NCI-H2196 treated with DMSO at 0.1 percent for 48 hours (cell line): ENCODE measurements around the gene SOS2.

ENCODE experiments used
- DNase-seq: peaks from one replicate; lab custom pipeline; 2025; ENCODE audit not compliant: unreplicated experiment; lab: John Stamatoyannopoulos, UW

The SOS2 gene

DNA sequence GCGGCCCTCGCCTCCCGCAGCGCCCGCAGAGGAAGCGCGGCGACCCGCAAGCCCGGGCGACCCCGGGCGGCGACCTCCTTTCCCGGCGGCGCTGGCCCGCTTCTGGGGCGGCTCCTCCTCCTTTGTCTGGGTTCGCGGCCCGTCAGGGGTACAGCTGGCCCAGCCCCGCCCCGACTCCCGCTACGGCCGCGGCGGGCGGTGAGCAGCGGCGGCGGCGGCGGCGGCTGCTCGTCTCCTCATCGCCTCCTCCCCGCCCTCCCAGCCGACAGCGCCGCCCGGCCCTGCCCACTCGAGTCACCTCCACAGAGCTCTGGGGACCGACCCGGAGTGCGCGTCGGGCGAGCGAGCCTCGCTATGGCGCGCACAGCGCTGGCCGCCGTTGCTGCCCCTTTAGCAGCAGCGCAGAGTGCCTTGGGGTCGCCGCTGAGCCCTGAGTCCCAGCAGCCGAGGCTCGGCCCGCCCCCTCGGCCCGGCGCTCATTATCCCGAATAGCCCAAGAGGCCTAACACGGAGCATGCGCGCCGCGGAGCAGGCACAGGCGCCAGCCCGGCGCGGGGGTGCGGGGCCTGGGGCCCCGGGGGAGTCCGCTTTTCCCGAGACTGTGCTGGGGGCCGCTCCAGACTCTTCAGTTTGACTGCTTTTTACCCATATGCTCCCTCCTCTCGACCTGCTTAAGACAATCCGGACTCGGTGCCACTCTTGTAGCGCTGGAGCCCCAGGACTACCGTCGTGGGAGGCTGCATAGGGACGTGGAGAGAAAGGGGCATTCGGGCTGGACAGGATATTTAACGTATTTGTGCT, at the start of gene SOS2:
Gene SOS2, minus strand, starts transcription at position 104 of the 801 bp plus-strand sequence. CDS start 295 bp downstream, outside the sequence.
- peak; percentile 72 for DNase-seq

DNA sequence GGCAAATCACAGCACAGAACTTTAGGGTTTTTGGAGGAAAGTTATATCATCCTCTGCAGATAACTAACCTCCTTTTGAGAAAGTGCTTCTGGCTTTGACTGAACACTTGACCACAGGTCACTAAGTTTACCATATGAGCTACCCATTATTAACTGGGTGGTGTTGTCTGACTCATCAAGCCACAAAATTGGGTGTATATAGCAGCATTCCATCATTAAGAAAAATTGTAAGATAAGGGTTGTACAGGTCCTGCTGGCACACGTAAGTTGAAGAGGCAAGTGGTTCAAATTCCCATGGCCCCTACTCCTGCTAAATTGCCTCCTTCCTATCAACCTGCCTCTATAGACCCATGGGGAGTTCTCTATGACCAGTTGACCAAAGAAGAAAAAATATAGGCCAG, 41.1 kb upstream of the SOS2 start:
- DNase-seq: no peak

DNA sequence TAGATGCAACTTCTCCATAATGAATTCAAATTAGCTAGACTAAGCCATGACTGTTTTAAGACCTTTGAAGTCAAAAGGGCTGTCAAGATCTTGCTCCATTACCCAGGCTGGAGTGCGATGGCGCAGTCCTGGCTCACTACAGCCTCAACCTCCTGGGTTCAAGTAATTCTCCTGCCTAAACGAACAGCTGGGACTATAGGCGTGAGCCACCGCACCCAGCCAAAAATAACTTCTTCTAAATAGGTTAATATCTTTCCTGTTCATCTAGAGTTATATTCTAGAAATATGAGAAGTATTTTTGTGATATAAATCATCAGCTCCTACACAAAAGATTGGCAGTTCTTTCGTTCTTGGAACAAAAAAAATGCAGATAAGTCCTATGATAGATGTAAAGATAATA, 39.6 kb upstream of the SOS2 start:
- no peak for DNase-seq

DNA sequence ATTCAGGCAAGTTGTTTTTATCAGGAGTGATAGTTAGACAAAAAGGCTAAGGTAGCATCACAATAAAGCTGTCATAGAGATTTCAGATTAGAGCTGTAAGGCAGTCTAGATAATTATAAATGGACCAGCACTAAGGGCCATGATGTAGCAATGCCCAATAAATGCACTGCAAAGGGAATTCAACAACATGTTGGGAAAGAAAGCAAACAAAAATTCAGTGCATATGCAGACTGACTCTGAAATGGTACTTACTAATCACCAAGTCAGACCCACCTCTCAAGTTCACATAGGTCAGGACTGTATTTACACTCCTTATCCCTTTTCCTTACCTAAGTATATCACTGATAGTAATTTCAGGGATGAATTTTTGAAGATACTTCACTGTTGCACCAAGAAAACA, 33.7 kb upstream of the SOS2 start:
- DNase-seq: no peak

DNA sequence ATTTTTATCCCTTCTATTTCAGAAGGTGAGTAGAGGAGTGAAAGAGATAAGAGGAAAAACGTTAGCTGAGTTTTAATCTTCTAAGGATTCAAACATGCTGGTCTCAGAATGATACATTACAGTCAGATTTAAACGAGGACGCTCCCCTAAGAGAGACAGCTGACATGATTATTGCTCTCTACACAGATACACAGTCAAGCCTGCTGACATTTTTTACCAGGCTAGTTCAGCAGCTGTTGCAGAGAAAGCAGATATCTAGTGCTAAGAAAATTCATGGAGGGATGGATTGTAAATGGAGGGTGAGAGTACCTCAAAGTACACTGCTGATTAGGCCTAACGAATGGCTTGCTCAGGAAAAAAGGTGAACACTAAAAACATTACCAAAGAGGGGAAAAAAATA, 31.9 kb upstream of the SOS2 start:
- DNase-seq: no peak

DNA sequence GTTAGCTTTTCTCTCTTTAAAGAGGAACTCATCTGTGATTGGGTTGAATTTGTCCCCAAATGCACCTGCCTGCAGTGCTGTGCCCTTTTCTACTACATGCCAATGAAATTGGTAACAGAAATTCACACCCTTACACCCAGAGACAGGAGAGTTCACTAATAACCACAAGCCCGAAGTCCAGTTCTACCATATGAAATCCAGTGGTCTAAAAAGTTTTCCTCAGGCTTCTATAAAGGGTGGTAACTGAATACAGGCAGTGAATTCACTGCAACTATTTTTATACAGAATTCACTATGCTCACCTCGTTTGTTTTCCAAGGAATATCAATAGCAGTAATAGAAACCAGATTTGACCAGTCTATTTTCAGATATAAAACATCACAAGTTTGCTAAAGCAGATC, 31.5 kb upstream of the SOS2 start:
- no peak for DNase-seq

DNA sequence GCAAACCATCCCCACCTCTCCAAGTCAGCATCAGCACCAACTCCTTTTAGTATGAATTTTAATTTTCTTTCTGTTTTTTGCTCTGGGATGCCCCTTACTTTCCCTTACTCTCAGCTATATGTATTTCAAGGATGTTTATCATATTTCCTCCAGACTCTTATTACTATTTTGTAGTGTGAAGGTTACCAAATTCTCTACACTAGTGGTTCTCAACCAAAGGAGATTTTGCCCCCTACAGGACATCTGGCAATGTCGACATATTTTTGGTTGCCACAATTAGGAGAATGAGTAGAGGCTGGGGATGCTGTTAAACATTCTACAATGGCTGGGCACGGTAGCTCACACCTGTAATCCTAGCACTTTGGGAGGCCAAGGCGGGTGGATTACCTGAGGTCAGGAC, 29.1 kb upstream of the SOS2 start:
- DNase-seq: no peak

DNA sequence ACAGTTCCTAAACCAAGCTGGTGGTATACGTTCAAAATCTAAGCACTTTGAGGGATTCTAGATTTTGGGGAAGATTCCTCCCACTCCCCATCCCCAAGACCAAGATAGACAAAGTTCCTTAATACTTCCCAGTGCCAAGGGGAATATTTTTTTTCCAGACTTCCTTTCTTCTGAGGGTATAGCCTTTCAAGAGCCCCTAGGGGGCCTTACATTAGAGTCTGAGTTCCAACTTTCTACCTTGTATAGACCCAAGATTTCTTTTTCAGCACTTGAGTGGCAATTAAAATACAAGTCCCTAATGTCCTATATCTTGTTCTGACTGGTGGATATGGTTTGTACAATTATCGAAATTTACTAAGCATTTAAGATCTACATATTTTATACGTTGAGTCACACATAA, 28.7 kb upstream of the SOS2 start:
- DNase-seq: no peak

DNA sequence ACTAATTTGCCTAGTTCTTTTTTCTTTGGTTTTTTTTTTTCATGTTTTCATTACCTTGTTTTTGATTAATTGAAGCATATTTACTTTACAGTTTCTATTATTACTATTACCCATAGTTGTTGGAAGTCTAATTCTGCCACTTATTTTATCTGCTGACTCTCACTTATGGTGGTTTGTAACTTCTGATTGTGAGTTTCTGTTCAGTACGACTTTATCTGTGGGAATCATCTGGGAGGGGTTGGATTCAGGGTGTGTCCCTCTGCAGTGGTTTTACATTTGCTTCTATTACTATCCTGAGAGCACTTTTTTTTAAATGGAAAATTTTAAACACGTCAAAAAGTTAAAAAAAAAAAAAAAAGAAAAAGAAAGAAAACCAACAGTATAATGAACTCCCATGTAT, 26.4 kb upstream of the SOS2 start:
- DNase-seq: no peak

DNA sequence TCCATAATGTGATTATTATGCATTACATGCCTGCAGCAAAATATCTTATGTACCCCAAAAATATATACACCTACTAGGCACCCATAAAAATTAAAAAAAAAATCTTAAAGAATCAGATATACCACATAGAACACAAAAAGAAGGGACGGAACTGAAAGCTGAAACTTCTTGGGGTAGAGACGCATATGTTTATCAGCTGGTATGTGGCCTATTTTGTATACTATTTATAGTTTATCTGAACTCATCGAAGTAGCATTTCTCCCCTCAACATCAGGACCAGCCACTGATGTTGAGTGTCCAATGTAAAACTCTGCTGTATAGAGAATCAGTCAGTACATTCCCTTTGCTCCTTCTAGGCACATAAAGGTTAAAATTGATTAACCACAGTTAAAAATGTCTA, 22.9 kb upstream of the SOS2 start:
- DNase-seq: no peak

DNA sequence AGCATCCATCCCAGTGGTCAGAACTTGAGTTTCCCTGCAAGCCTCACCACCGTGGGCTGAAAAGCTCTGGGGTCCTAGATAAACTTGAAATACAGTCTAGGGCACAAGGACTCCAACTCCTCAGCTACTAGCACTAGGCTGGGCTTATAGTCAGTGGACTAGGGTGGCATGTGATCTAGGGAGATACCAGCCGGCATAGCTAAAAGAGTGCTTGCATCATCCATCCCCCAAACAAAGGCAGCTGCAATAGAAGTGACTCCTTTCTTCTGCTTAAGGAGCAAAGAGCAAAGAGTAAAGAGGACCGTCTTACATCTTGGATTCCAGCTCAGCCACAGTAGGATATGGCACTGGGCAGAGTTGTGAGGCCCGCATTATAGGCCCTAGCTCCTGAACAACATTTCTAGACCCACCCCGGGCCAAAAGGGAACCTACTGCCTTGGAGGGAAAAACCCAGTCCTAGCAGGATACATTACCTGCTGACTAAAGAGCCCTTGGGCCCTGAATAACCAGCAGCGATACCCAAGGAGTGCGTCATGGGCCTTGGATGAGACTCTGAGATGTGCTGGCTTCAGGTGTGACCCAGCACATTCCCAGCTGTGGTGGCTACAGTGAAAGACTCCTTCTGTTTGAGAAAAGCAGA, 17.9 kb upstream of the SOS2 start:
- no peak for DNase-seq

DNA sequence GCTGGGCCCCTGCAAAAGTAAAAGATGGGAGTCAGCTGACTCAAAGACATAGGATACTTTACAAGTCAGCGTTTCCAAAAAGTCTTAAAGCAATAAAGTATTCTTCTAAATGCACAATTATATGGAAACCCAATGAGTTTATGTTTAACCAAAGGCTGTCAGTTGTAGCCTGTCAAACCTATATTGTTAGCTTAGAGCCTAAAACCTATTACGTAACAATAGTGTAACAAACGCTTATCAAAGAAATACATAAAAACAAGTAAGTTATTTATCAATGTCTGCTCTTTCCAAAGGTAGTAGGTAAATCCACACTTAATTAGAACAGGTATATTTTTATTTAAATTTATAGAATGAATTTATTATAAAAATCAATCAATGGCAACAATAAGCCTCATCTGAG, 15.9 kb upstream of the SOS2 start:
- DNase-seq: no peak

DNA sequence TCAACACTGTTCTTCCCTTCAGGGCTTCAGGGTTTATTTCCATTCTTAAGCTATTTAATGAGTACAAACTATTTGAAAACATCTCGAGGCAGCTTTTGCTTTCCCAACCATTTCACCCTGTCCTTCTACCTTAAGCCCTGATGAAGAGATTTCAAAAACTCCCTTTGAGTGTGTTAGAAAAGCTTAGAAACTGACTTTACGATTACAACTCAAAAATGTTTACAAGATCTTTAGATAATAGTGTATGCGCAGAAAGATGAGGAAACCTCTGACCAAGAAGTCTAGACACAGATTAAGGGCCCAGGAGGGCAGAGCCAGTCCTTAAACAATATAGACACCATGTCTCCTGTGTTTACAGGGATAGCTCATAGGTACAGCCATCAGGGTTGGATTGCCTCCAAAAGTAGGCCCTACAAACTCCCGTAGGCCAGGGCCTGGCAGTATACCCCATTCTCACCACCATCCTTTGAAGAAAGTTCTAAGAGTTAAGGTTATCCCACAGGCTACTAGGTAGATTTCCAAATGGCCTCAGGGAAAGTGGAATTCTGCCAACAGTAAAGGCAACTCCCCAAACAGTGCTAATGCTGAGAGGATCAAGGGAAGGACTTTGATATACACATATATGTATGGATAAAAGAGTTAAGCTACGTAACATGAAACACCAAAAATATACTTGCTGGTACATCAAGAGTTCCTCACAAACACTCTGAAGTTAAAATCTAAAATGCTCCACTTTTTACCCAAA, 11.4 kb upstream of the SOS2 start:
- no peak for DNase-seq

DNA sequence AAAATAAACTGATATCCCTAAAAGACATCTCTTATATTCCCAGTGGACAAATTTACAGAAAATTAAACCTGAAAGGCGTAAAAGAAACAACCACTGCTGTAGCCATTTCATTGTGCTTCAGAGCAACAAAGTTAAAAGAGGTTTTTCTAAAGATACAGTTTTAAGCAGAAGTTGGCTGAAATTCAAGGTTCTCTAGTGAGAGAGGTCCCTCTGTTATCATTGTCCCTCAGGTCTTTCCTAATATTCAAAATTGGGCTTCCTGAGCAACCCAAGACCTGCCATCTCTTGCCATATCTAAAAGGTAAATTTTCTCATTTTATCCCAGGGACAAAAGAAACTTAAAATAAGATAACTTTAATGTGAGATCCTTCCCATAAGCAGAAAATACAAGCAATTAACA, 10.7 kb upstream of the SOS2 start:
- no peak for DNase-seq

DNA sequence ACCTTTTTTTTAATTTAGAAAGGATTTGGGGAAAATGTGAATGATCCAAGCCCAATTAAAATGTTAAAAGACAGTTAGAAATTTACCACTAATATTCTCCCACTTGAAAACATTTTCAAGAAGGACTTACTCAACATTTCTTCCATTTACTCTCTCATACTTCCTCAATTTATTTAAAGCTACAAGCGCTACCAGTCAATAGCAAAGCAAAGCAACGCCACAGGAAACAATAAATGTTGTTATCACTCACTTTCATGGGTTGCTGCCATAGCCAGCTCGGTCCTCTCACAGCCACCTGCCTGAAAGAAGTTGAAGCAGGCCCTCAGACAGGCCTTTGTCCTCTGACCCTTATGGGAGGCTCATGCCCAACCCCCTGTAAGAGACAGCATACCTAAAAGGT, 6.0 kb upstream of the SOS2 start:
- no peak for DNase-seq

DNA sequence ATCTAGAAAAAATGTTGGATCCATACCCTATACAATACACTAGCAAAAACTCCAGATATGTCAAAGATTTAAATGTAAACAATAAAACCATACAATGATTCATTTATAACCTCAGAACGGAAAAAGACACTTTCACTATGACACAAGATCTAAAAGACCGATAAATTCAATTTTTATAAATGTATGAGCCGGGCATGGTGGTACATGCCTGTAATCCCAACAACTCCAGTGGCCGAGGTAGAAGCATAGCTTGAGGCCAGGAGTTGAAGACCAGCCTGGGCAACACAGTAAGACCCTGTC, 2.5 kb upstream of the SOS2 start:
- DNase-seq: no peak

DNA sequence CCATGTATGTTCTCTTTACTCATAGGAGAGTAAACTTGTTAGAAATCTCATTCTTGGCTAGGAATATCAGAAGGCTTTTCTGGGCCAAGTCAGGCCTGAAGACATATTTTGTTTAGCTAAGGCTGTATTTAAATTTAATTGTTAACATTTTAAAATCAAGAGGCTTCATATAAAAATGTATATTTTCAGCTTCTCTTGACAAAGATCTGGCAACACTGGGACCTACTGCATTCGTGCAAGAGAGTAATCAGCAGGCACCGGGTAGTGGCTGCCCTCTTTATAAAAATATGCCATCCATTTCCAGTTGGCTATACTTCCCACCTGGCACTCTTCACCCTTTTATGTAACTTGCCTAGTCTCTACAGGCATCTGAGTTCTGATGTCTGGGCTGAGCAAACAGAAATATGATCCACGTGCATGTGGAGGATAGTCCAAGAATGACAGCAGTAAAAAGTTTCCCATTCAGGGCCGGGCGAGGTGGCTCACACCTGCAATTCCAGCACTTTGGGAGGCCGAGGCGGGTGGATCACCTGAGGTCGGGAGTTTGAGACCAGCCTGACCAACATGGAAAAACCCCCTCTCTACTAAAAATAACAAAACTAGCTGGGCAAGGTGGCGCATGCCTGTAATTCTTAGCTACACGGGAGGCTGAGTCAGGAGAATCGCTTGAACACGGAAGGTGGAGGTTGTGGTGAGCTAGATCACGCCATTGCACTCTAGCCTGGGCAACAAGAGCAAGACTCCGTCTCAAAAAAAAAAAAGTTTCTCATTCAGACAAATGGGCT, 2.0 kb upstream of the SOS2 start:
- DNase-seq: peak; percentile 19

DNA sequence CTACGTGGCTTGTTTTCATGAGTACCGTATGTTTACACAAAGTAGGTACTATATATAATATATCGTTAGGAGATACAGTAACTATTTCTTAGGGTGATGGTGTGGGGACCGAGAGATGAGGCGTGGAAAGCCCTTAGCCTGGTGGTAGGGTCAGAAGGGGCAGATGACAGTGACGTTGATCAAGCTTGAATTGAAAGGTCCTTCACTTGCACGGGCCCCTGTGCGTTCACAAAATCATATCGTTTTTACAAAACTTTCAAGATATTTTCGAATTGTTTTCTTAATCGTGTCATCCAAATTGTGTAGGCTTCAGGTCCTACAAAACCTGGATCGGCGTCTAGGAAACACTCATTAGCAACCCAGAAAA, 881 bp upstream of the SOS2 start:
- no peak for DNase-seq

DNA sequence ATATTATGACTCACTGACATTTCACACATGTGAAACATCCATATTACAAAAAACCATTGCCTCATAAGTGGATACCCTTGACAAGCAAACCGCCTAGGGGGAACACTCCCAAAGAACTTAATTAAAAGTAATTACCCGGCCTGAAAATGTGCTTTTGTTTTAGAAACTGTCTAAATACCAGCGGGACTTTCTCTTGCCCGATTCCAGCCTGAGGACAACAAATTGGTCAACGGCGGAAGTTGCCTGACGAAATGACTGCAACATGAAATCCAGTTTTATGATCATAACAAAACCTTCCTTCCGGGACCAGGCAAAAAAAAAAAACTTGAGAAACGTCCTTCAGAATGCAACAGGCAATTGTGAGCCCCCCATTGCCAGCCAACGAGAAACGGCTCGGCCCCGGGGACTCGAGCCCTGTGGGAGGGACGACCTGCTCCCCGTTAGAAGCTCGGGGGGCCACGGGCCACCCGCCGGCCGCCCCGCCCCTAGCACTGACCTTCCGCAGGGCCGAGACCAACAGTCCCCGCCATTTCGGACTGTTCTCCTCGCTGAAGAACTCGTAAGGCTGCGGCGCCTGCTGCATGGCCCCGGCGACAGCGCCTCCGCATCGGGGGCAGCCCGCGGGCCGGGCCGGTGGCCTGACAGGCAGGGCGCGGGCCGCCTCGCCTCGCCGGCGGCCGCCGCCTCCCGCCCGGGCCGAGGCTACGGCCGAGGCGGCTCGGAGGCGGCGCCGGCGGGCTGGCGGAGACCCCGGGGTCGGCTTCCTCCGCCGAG, 490 bp downstream of the SOS2 start:
- no peak for DNase-seq

DNA sequence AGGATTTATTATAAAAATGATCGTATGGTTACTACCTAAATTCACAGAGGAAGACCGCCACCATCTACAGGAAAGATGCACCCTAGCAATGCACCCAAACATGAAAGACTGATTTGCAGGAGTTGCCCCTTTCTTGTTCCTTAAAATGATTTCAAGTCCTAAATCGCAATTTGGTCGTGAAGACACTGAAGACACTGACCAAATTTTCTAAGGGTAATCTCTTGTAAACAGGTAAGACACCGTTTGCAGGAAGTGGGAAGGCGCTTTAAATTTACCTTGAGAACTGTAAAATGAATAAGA, 1.0 kb downstream of the SOS2 start:
- no peak for DNase-seq

DNA sequence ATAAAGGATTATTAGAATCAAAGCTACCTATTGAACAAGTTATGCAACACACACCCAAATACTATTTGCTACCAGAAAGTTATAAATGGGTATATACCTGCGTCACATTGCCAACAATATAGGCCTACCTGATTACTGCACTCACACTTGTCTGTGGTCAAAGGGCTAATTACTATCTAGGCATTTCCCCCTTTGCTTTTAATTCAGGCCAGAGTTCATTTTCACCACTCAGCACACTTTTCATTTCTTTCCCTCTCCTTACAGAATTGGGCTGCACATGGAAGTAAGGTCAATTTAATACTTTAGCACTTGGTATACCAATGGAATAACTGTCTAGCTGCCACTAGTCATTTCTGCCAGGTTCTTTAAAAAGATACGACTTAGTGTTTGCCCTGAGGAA, 1.7 kb downstream of the SOS2 start:
- DNase-seq: no peak
